A673 (cell line): ENCODE results near the gene TMEM61. TPM values are rescaled to one million over a fixed set of nuclear protein-coding genes. Genes with fewer than 3 reads are reported as not detected.

Experiments
- BruUV-seq: library from RNA; stranded (reverse); fragments of 400-500 nt; replicated peaks from 2 replicates; lab custom pipeline; 2021; lab: Mats Ljungman, UMichigan
- CTCF ChIA-PET: fragments of 300-600 bp; sonication (Branson Sonifier 250); formaldehyde crosslinking; loops from one replicate; lab custom pipeline; 2022; ENCODE audit warnings: antibody characterized with exemption; lab: Charles Lee
- POLR2A ChIA-PET: fragments of 300-600 bp; sonication (Branson Sonifier 250); formaldehyde crosslinking; loops from one replicate; lab custom pipeline; 2022; ENCODE audit warnings: antibody characterized with exemption; ENCODE audit not compliant: low non-redundant PET; lab: Charles Lee
- DNase-seq: peaks from one replicate; pipeline ENCODE4 v3.0.0-alpha.2; 2015; ENCODE audit warnings: low spot score
- H3K27ac ChIP-seq: fragments of 200-600 bp; sonication (generic); 2 replicates; pipeline ENCODE4 v1.5.1; 2016; ENCODE audit warnings: mixed run types, low read depth, mild to moderate bottlenecking, mixed read lengths, antibody characterized with exemption, low read length; ENCODE audit not compliant: poor library complexity, severe bottlenecking
- H3K27me3 ChIP-seq: fragments of 200-600 bp; sonication (generic); replicated peaks from 2 replicates; pipeline ENCODE4 v1.6.1; 2017; ENCODE audit warnings: mixed run types, low read depth, mild to moderate bottlenecking, mixed read lengths, antibody characterized with exemption, low read length; ENCODE audit not compliant: insufficient read depth, poor library complexity
- H3K36me3 ChIP-seq: fragments of 200-600 bp; sonication (generic); 2 replicates; pipeline ENCODE4 v1.6.1; 2016; ENCODE audit warnings: mixed run types, mild to moderate bottlenecking, mixed read lengths, antibody characterized with exemption, low read length; ENCODE audit not compliant: insufficient read depth, poor library complexity, severe bottlenecking
- H3K4me1 ChIP-seq: fragments of 200-600 bp; sonication (generic); 2 replicates; pipeline ENCODE4 v1.6.1; 2017; ENCODE audit warnings: mixed run types, mild to moderate bottlenecking, mixed read lengths, antibody characterized with exemption, low read length; ENCODE audit not compliant: insufficient read depth, poor library complexity, severe bottlenecking
- H3K4me3 ChIP-seq: fragments of 200-600 bp; sonication (generic); 2 replicates; pipeline ENCODE4 v1.5.1; 2016; ENCODE audit warnings: low read depth, mixed run types, mild to moderate bottlenecking, mixed read lengths, low read length; ENCODE audit not compliant: poor library complexity, severe bottlenecking
- H3K9me3 ChIP-seq: fragments of 200-600 bp; sonication (generic); 2 replicates; pipeline ENCODE4 v1.6.1; 2016; ENCODE audit warnings: mixed run types, low read depth, mild to moderate bottlenecking, mixed read lengths, antibody characterized with exemption, low read length; ENCODE audit not compliant: poor library complexity, severe bottlenecking
- CTCF ChIP-seq: fragments of 300-800, 200-600 bp; sonication (generic); conservative IDR thresholded peaks from 2 replicates; pipeline ENCODE4 v1.5.1; 2017; ENCODE audit warnings: low read depth, mild to moderate bottlenecking, antibody characterized with exemption, low read length, moderate library complexity, mixed read lengths
- EZH2 ChIP-seq: fragments of 200-600 bp; sonication (generic); IDR thresholded peaks from 2 replicates; pipeline ENCODE4 v1.6.1; 2017; ENCODE audit warnings: borderline replicate concordance, low read depth, mild to moderate bottlenecking, mixed read lengths, antibody characterized with exemption, low read length; ENCODE audit not compliant: poor library complexity, severe bottlenecking
- intact Hi-C: fragments of 100-400 bp; cut with micrococcal nuclease; formaldehyde crosslinking; loops from one replicate; pipeline ENCODE4 v1.10.0; 2022; ENCODE audit not compliant: unreplicated experiment
- total RNA-seq: library from RNA; stranded (reverse); gene quantifications from 2 replicates; pipeline ENCODE4 v1.2.3, GENCODE V29; 2021

The TMEM61 gene
- total RNA-seq, 1 experiment from 2014 or later = not detected

- no peaks in the 10 kb centered on the region for H3K9me3 ChIP-seq
- H3K27ac ChIP-seq = no peak overlapping the region
- intact Hi-C loops = no loop called here
- ChIA-PET POLR2A (no interaction called here), CTCF (no interaction called here)
- no peak for DNase-seq
- no peaks in the 10 kb centered on the region for H3K36me3 ChIP-seq
- TF ChIP-seq CTCF (no peak), EZH2 (no peak)
- H3K4me3 ChIP-seq = no peak overlapping the region
- peaks cover 16% of the 10 kb centered on the region for H3K4me1 ChIP-seq
- H3K27me3 ChIP-seq = no peaks in the 10 kb centered on the region
- no TSS peak for BruUV-seq
Measured at GRCh38 chr1:54967372-54967771, 13.1 kb upstream of the TMEM61 start.

GRCh38 chr1:54968551-54968950 lies 11.9 kb upstream of the TMEM61 start:
- intact Hi-C loops = no loop called here
- BruUV-seq = no TSS peak
- DNase-seq = no peak
- Histone ChIP-seq H3K4me1 (peaks cover 16% of the 10 kb centered on the region), H3K4me3 (no peak overlapping the region), H3K27me3 (no peaks in the 10 kb centered on the region), H3K9me3 (no peaks in the 10 kb centered on the region), H3K36me3 (no peaks in the 10 kb centered on the region), H3K27ac (no peak overlapping the region)
- POLR2A ChIA-PET = no interaction called here
- CTCF ChIA-PET = no interaction called here
- TF ChIP-seq CTCF = no peak
- no peak for TF ChIP-seq EZH2

- no peaks in the 10 kb centered on the region for H3K36me3 ChIP-seq
- H3K27me3 ChIP-seq = no peaks in the 10 kb centered on the region
- no peak for TF ChIP-seq EZH2
- DNase-seq = no peak
- ChIA-PET POLR2A (no interaction called here), CTCF (no interaction called here)
- no peak overlapping the region for H3K27ac ChIP-seq
- intact Hi-C loops = no loop called here
- no TSS peak for BruUV-seq
- no peak overlapping the region for H3K4me3 ChIP-seq
- H3K9me3 ChIP-seq = no peaks in the 10 kb centered on the region
- H3K4me1 ChIP-seq = peaks cover 16% of the 10 kb centered on the region
Measured at GRCh38 chr1:54969879-54970278, 10.5 kb upstream of the TMEM61 start.

- no peak for DNase-seq
- TF ChIP-seq EZH2 (no peak), CTCF (no peak)
- Histone ChIP-seq H3K4me3 (no peak overlapping the region), H3K27me3 (no peaks in the 10 kb centered on the region), H3K27ac (no peak overlapping the region), H3K9me3 (no peaks in the 10 kb centered on the region), H3K36me3 (no peaks in the 10 kb centered on the region), H3K4me1 (peaks cover 7% of the 10 kb centered on the region)
- POLR2A ChIA-PET = no interaction called here
- BruUV-seq = no TSS peak
- intact Hi-C loops = no loop called here
- CTCF ChIA-PET = no interaction called here
Measured at GRCh38 chr1:54970901-54971300, 9.5 kb upstream of the TMEM61 start.
